OCI-M2 (cell line): ENCODE measurements around the gene SMAD5.

ENCODE experiments used
- DNase-seq: peaks from one replicate; lab custom pipeline; 2025; ENCODE audit not compliant: unreplicated experiment; lab: John Stamatoyannopoulos, UW

Gene SMAD5

DNA sequence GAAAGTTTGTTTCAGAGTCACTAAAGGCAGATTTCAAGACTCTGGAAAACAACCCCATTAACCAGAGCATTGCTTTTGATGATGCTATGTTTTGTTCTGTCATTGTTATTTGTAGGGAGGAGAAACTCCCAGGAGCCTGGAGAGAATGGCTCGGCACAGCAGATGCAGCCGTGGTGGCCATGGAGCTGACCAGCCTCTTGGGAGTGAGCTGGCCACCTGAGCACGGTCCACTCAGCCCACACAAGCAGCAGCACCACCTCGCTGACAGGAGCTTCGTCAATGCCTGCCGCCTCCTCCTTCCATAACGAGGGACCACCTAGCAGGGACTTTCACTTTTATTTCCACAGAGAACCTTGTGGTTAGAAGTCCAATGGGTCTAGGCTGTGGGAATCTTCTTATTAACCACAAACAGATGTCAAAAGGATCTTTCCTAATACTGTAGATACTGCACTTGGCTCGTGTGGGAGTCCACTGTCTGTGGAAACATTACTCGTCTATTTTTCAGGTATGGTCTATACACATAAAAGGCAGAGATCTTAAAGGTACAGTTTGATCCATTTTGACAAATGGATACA is 81.4 kb downstream of the SMAD5 start:
- no peak for DNase-seq

GRCh38 chr5:136215812-136216211 is 83.2 kb downstream of the SMAD5 start:
- no peak for DNase-seq

DNA sequence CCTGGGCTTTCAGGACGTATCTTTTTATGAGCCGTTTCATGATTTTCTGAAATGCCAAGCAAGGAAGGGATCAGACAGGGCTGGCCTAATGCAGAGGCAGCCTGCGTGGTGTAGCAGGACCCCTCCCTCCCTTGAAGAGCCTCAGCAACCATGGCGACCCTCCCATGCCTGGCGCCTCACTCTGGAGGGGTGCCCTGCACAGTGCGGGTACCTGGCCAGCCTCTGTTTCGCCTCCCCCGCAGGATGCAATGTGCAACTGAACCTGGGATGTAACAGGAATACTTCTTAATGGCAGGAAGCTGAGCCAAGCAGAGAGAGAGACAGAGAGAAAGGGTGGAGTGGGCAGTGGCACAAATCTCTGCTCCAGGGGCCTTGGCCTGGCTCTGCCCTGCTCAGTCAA is 83.6 kb downstream of the SMAD5 start:
- DNase-seq: no peak

GRCh38 chr5:136221340-136221739 is 88.7 kb downstream of the SMAD5 start:
- no peak for DNase-seq

DNA sequence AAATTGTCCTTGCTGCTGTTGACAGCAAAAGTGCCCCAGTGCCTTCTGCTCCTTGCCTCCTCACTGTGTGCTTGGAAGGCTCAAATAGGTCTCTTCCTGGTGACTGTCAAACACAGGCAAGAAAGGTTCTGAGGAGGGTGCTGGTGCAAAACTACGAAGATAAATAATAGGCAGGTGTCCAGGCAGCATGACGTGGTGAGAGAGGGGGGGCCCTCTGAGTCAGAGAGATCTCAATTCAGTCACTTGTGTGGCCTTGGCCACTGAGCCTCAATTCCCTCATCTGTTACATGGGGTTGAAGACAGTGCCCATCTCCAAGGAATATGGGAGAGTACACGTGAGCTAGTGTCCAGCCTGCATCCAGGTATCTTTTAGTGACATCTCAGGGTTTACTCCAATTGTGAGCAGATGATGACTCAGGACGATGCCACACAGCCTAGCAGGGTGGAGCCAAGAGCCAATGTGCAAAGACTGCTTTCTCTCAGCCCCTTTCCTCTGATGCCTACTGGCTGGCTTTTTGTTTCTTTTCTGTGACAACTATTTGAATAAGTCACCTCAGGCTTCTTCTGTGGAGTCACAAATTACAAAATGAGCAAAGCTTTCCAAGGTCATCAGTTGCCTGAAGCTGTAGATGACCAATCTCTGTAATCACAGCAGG is 90.1 kb downstream of the SMAD5 start:
- no peak for DNase-seq

DNA sequence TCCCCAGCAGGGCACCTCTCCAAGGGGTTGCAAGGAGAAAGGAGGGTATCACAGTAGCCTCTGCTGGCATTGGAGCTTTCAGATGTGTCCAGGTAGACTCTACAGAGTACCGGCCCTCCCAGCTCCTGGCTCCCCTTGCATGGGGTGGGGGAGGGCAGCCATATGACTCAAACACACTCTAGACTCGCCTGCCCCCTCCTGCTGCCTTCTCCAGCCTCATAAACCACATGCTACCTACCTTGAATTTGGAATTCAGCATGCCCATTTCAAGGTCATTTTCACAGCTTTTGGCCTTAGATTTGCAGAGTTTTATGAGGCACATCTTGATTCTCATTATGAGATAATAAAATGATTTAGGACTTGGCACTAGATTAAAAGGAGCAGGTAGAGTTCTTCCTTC is 93.2 kb downstream of the SMAD5 start:
- DNase-seq: no peak

DNA sequence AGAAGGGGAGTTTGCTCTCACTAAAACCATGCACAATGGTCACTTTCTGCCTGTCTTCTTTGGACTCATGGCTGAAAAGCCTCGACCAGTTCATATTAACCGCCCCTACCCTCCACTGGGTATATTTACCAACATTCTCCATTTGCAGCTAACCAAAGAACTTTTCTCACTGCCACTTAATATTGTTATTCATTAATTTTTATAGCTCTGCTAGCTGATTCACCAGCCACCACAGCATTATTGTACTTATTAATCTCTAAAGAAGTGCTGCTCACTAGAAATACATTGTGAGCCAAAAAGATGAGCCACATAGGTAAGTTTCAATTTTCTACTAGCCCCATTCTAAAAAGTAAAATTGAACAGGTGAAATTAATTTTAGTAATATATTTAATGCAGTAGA is 93.8 kb downstream of the SMAD5 start:
- no peak for DNase-seq

GRCh38 chr5:136228136-136228757 is 95.6 kb downstream of the SMAD5 start:
- DNase-seq: no peak

DNA sequence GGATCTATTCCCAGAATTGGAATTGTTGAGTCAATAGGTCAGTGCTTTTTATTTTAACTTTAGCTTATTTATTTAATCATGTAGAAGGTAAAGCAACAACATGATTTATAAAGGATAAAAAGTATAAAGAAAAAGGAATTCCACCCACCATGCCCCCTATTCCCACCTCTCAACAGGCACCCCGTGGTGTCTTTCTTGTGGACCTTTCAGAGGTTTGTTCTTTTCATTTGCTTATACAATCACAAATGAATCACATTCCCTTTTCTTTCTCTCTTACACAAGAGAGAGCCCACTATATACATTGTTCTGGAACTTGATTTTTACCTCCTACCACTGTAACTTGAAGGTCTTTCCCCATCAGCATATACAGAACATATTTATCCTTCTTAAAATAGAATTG is 97.5 kb downstream of the SMAD5 start:
- DNase-seq: no peak

GRCh38 chr5:136232316-136232715 is 99.7 kb downstream of the SMAD5 start:
- DNase-seq: no peak
